Left forelimb (tissue), 1 donor: ENCODE data around the gene CPLANE1.
"Not testable (repeated sequence)": the region's sequence is repeated elsewhere in the genome, so short reads cannot be mapped to it uniquely, and the experiment has no call there.

ENCODE experiments used
- DNase-seq: peaks from one replicate; pipeline ENCODE4 v3.0.0-alpha.2; 2018; ENCODE audit warnings: low spot score

The CPLANE1 gene

GRCh38 chr5:37208883-37209797 is 40.0 kb downstream of the CPLANE1 start:
- peak; percentile 64 for DNase-seq

- DNase-seq: no peak
Observed at GRCh38 chr5:37207802-37208201, 41.4 kb downstream of the CPLANE1 start.

GRCh38 chr5:37206736-37207135 is 42.4 kb downstream of the CPLANE1 start:
- no peak for DNase-seq

GRCh38 chr5:37198842-37199241 is 50.3 kb downstream of the CPLANE1 start:
- DNase-seq: no peak

GRCh38 chr5:37198061-37198460 is 51.1 kb downstream of the CPLANE1 start:
- DNase-seq: no peak

GRCh38 chr5:37197340-37198050 is 51.7 kb downstream of the CPLANE1 start:
- no peak for DNase-seq

GRCh38 chr5:37190592-37190991 is 58.6 kb downstream of the CPLANE1 start:
- DNase-seq: no peak

- no peak for DNase-seq
Observed at GRCh38 chr5:37189355-37189754, 59.8 kb downstream of the CPLANE1 start.

- no peak for DNase-seq
Observed at GRCh38 chr5:37187465-37187977, 61.7 kb downstream of the CPLANE1 start.

GRCh38 chr5:37184748-37185364 is 64.3 kb downstream of the CPLANE1 start:
- DNase-seq: no peak

- DNase-seq: no peak
Observed at GRCh38 chr5:37182667-37183066, 66.5 kb downstream of the CPLANE1 start.

- DNase-seq: no peak
Observed at GRCh38 chr5:37174928-37175327, 74.2 kb downstream of the CPLANE1 start.

- no peak for DNase-seq
Observed at GRCh38 chr5:37172957-37173356, 76.2 kb downstream of the CPLANE1 start.

GRCh38 chr5:37170856-37171255 is 78.3 kb downstream of the CPLANE1 start:
- DNase-seq: no peak

GRCh38 chr5:37166197-37166596 is 83.0 kb downstream of the CPLANE1 start:
- DNase-seq: no peak

- no peak for DNase-seq
Observed at GRCh38 chr5:37165761-37166160, 83.4 kb downstream of the CPLANE1 start.

- DNase-seq: no peak
Observed at GRCh38 chr5:37153661-37154060, 95.5 kb downstream of the CPLANE1 start.

- DNase-seq: no peak
Observed at GRCh38 chr5:37146896-37147295, 102.3 kb downstream of the CPLANE1 start.

GRCh38 chr5:37136694-37137093 is 112.5 kb downstream of the CPLANE1 start:
- DNase-seq: no peak

- DNase-seq: not testable (repeated sequence)
Observed at GRCh38 chr5:37135312-37135711, 113.9 kb downstream of the CPLANE1 start.

- DNase-seq: no peak
Observed at GRCh38 chr5:37133939-37134338, 115.2 kb downstream of the CPLANE1 start.

GRCh38 chr5:37132646-37133045 is 116.5 kb downstream of the CPLANE1 start:
- DNase-seq: no peak

- no peak for DNase-seq
Observed at GRCh38 chr5:37121465-37121864, 127.7 kb downstream of the CPLANE1 start.
